ENCODE data around the gene PPFIBP1.

The PPFIBP1 gene

DNA sequence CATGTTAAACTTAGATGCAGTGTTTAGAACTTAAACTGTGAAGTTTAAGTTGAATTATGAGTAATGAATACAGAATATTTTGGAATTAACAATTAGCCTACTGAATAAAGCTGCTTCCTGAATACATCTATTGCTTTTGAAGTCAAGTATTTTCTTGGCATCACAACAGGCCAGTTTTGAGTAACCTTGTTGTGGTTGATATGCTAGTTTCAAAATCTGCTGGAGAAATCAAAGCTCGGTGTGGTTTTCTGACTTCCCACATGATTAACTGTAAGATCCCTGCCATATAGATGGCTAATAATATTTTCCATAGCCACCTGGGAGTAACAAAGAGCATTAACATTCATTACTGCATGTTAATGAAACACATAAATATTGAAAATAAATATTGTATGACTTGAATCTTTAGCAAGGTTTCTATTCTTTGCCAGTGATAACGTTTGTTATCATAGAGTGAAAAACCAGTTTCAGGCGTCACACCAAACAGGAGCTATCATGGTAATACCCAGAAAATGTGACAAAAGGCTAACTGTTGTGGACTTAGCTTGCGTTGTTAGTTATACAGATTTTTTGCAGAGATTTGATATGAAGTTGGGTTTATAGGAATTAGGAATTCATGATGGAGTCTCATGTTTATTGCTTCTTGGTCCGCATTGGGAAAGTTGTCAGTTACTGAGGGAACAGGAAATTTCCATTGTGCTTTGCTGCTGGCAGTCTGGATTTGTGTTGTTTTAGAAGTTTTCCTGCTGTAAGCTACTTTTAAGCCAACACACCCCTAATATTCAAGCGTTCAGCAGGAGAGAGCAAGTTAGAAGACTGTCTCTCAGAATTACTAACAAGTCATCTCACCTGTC, 32.1 kb downstream of the PPFIBP1 start:
- in situ Hi-C loops (cut with MboI; ENCODE audit: low pct_unique_long_range_greater_than_20kb, low sequenced_read_pairs, unreplicated experiment): no loop called here
- DNase-seq (ENCODE audit: low spot score): peak; percentile 30

DNA sequence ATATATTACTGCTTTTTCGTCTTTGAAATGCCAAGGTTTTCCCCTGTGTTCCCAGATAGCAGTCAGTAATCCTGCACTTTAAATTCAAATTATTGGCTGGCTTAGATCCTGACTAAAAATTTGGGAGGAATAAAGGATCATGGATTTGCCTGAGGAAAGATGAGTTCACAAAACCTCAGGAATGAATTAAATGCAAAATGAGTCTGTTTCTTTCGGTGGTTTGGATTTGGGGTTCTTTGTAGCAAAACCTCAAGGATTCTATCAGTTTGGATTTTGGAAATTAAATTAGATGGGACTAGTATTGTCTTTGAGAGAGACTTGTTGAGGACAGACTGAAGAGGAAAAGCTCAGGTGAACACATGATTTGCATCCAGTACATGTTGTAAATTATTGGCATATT, 36.1 kb downstream of the PPFIBP1 start:
- TF ChIP-seq, protein P1, sequence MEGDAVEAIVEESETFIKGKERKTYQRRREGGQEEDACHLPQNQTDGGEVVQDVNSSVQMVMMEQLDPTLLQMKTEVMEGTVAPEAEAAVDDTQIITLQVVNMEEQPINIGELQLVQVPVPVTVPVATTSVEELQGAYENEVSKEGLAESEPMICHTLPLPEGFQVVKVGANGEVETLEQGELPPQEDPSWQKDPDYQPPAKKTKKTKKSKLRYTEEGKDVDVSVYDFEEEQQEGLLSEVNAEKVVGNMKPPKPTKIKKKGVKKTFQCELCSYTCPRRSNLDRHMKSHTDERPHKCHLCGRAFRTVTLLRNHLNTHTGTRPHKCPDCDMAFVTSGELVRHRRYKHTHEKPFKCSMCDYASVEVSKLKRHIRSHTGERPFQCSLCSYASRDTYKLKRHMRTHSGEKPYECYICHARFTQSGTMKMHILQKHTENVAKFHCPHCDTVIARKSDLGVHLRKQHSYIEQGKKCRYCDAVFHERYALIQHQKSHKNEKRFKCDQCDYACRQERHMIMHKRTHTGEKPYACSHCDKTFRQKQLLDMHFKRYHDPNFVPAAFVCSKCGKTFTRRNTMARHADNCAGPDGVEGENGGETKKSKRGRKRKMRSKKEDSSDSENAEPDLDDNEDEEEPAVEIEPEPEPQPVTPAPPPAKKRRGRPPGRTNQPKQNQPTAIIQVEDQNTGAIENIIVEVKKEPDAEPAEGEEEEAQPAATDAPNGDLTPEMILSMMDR (IDR thresholded peaks at IDR 0.05; ENCODE audit: extremely low read depth, insufficient read depth, missing control alignments): no peak
- in situ Hi-C loops (cut with MboI; ENCODE audit: low pct_unique_long_range_greater_than_20kb, low sequenced_read_pairs, unreplicated experiment): no loop called here
- DNase-seq (ENCODE audit: low spot score): no peak

More for the DNA sequence above, 32.1 kb downstream of the PPFIBP1 start:
- TF ChIP-seq, protein P1 (IDR thresholded peaks at IDR 0.05; ENCODE audit: extremely low read depth, insufficient read depth, missing control alignments): no peak

DNA sequence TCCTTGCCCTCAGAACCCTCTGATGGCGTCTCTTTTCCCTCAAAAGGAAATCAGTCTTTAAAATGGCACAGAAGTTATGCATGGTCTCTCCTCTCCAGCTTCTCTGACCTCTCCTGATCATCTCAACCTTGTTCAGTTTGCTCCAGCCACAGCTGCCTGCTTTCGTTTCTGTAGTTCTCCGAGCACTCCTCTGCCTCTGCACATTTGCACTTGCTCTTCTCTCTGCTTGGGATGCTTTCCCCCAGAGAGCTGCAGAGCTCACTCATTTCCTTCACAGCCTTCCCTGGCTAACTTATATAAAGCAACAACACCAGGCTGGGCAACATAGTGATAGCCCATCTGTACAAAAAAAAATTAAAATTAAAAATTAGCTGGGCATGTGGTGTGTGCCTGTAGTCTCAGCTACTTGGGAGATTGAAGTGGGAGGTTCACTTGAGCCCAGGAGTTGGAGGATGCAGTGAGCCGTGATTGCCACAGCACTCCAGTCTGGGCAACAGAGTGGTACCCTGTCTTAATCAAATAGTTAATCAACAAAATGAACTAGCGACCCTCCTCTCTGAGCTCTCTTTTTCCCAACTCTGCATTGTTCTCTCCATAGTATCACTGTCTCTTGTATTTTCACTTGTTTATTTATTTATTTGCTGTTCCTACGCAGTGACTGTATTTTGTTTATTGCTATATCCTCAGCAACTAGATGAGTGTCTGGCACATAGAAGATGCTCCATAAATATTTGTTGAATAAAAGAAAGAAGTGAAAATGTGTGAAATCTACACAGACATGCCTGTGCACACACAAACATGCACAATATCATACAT, 37.7 kb downstream of the PPFIBP1 start:
- TF ChIP-seq, protein P1 (IDR thresholded peaks at IDR 0.05; ENCODE audit: extremely low read depth, insufficient read depth, missing control alignments): no peak
- in situ Hi-C loops (cut with MboI; ENCODE audit: low pct_unique_long_range_greater_than_20kb, low sequenced_read_pairs, unreplicated experiment): no loop called here
- no peak for DNase-seq (ENCODE audit: low spot score)

DNA sequence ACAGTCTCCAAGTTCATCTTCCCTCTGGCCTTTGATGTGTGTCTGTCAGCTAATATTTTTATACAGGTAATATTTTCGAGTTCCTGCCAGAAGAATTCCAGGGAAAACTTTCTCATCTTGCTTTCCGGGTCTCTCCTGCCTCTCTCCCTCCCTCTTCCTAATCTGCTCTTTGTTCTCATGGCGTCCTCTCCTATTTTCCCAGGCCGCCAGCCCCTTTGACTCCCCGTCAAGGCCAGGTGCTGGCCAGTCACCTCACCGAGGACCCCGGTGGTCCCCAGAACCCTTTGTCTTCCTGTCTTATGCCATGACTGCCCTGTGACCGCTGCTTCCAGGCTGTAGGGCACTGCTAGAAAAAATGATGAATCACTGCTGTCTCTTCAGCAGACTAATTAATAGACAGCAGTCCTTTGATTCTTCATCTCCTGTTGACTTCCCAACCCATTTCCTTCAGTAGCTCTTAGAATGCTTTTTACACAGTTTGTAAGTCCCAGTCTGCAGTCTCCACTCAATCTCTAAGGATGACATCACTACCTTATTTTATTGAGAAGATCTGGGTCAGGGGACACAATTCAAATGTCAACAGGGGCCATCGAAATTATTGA, 40.7 kb downstream of the PPFIBP1 start:
- no peak for DNase-seq (ENCODE audit: low spot score)
- in situ Hi-C loops (cut with MboI; ENCODE audit: low pct_unique_long_range_greater_than_20kb, low sequenced_read_pairs, unreplicated experiment): no loop called here
- TF ChIP-seq, protein P1 (IDR thresholded peaks at IDR 0.05; ENCODE audit: extremely low read depth, insufficient read depth, missing control alignments): no peak

DNA sequence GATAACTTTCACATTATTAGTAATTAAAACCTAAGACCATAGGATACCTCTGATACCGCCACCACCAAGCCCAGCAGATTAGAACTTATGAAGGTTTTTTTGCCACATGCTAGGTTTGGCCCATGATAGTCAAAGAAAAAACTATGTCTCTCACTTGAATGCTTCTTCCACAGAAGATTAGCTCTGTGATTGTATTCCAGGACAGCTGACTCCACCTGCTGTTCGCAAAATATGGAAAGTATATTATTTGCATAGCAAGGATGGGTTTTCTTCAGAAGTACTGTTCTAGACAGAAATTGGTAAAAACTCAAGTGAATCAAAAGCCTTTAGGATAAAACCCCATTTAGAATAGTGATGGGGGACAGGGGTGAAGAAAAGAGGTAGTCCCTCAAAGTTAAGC, 42.2 kb downstream of the PPFIBP1 start:
- TF ChIP-seq, protein P1 (IDR thresholded peaks at IDR 0.05; ENCODE audit: extremely low read depth, insufficient read depth, missing control alignments): no peak
- in situ Hi-C loops (cut with MboI; ENCODE audit: low pct_unique_long_range_greater_than_20kb, low sequenced_read_pairs, unreplicated experiment): no loop called here
- no peak for DNase-seq (ENCODE audit: low spot score)

DNA sequence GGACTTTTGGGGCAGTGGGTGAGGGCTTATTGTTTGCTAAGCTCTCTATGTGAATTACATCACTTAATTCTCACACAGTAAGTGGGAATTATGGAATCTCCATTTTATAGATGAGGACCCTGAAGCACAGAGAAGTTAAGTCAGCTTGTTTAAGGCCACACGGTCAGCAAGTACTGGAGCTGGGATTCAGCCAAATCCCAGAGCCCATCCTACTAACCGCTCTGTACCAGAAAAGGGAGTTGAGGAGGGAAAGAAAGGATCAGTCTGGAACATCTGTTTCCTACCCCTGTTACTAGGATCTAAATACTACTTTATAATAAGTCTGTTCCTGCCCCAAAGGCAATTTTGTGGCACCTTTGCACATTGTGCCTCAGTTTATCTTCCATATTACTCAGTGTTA, 42.6 kb downstream of the PPFIBP1 start:
- TF ChIP-seq, protein P1 (IDR thresholded peaks at IDR 0.05; ENCODE audit: extremely low read depth, insufficient read depth, missing control alignments): no peak
- in situ Hi-C loops (cut with MboI; ENCODE audit: low pct_unique_long_range_greater_than_20kb, low sequenced_read_pairs, unreplicated experiment): no loop called here
- no peak for DNase-seq (ENCODE audit: low spot score)

Measured in GM13977 (cell line).